PC-9 (cell line): ENCODE measurements around the gene PKD2. TPM values are rescaled to one million over a fixed set of nuclear protein-coding genes. Genes with fewer than 3 reads are reported as not detected.
"Not testable (repeated sequence)": the region's sequence is repeated elsewhere in the genome, so short reads cannot be mapped to it uniquely, and the experiment has no call there.

Source experiments
- BruUV-seq: library from RNA; stranded (reverse); fragments of 400-500 nt; replicated peaks from 2 replicates; lab custom pipeline; 2021; lab: Mats Ljungman, UMichigan
- CTCF ChIA-PET: fragments of 300-600 bp; sonication (Branson Sonifier 250); formaldehyde crosslinking; loops from one replicate; lab custom pipeline; 2022; ENCODE audit warnings: antibody characterized with exemption; lab: Charles Lee
- POLR2A ChIA-PET: fragments of 300-600 bp; sonication (Branson Sonifier 250); formaldehyde crosslinking; loops from one replicate; lab custom pipeline; 2022; ENCODE audit warnings: antibody characterized with exemption; ENCODE audit not compliant: unreplicated experiment; lab: Charles Lee
- DNase-seq, 2 experiments: peaks; one replicate each; pipeline versions ENCODE4 v3.0.0 to v3.0.0-alpha.2; 2015 to 2022; ENCODE audit warnings: mixed read lengths in 1 of 2
- H2AFZ ChIP-seq: fragments of 200-600 bp; sonication (generic); 2 replicates; pipeline ENCODE4 v1.8.1; 2017; ENCODE audit warnings: antibody characterized with exemption
- H3F3A ChIP-seq: fragments of 200-600 bp; sonication (generic); 2 replicates; pipeline ENCODE4 v1.8.1; 2017; ENCODE audit warnings: antibody characterized with exemption, mild to moderate bottlenecking, low read depth; ENCODE audit not compliant: insufficient read depth
- H3K27ac ChIP-seq: fragments of 200-600 bp; sonication (generic); 2 replicates; pipeline ENCODE4 v1.6.1; 2016; ENCODE audit warnings: mixed run types
- H3K27me3 ChIP-seq: fragments of 200-600 bp; sonication (generic); 2 replicates; pipeline ENCODE4 v1.6.1; 2016; ENCODE audit warnings: low read depth, mixed run types; ENCODE audit not compliant: insufficient read depth
- H3K36me3 ChIP-seq: fragments of 200-600 bp; sonication (generic); 2 replicates; pipeline ENCODE4 v1.6.1; 2016; ENCODE audit warnings: low read depth, mixed run types
- H3K4me1 ChIP-seq: fragments of 200-600 bp; sonication (generic); replicated peaks from 2 replicates; pipeline ENCODE4 v1.6.1; 2016; ENCODE audit warnings: mixed run types; ENCODE audit not compliant: insufficient read depth
- H3K4me2 ChIP-seq: fragments of 200-600 bp; sonication (generic); 2 replicates; pipeline ENCODE4 v1.6.1; 2017; ENCODE audit warnings: mixed run types
- H3K4me3 ChIP-seq: fragments of 200-600 bp; sonication (generic); 2 replicates; pipeline ENCODE4 v1.6.1; 2016; ENCODE audit warnings: mixed run types
- H3K79me2 ChIP-seq: fragments of 200-600 bp; sonication (generic); 2 replicates; pipeline ENCODE4 v1.6.1; 2017; ENCODE audit warnings: low read depth, mixed run types
- H3K9me2 ChIP-seq: fragments of 200-600 bp; sonication (generic); 2 replicates; pipeline ENCODE4 v1.8.1; 2017; ENCODE audit warnings: mild to moderate bottlenecking; ENCODE audit not compliant: insufficient read depth
- H3K9me3 ChIP-seq: fragments of 200-600 bp; sonication (generic); 2 replicates; pipeline ENCODE4 v1.8.1; 2016; ENCODE audit warnings: low read depth; ENCODE audit not compliant: insufficient read depth
- H4K20me1 ChIP-seq: fragments of 200-600 bp; sonication (generic); 2 replicates; pipeline ENCODE4 v1.8.1; 2017; ENCODE audit not compliant: insufficient read depth
- CTCF ChIP-seq: fragments of 200-600 bp; sonication (generic); conservative IDR thresholded peaks from 2 replicates; pipeline ENCODE4 v1.6.1; 2017; ENCODE audit warnings: mixed run types, antibody characterized with exemption, mild to moderate bottlenecking, moderate library complexity
- EZH2 ChIP-seq: fragments of 200-600 bp; sonication (generic); IDR thresholded peaks from 2 replicates; pipeline ENCODE4 v1.8.0; 2017; ENCODE audit warnings: antibody characterized with exemption, low read depth
- intact Hi-C: fragments of 100-400 bp; cut with micrococcal nuclease; formaldehyde crosslinking; loops from one replicate; pipeline ENCODE4 v1.10.0; 2022; ENCODE audit not compliant: unreplicated experiment
- total RNA-seq: library from RNA; stranded (reverse); gene quantifications from 2 replicates; pipeline ENCODE4 v1.2.3, GENCODE V29; 2021

The PKD2 gene
- total RNA-seq, 1 experiment from 2014 or later, result 10.2 TPM

- TF ChIP-seq EZH2, result no peak
- no peak for TF ChIP-seq CTCF
- H3K36me3 ChIP-seq, result no peaks in the 10 kb centered on the region
- POLR2A ChIA-PET, result interaction anchor here (0.7 kb wide), 1 partner anchor 720 kb away, joined by 7 read pairs; no protein-coding TSS in a partner anchor
- intact Hi-C loops, result loop anchor here (5.0 kb wide), 1 partner anchor 50 kb away; the partner anchor contains the start of gene ABCG2
- no peaks in the 10 kb centered on the region for H4K20me1 ChIP-seq
- no peaks in the 10 kb centered on the region for H3K9me3 ChIP-seq
- H3F3A ChIP-seq, result no peaks in the 10 kb centered on the region; the same call in 1 of the 2 replicates
- CTCF ChIA-PET, result interaction anchor here (0.5 kb wide), 1 partner anchor 40 kb away, joined by 4 read pairs; no protein-coding TSS in a partner anchor
- DNase-seq, result peak; percentile 32 to 51
- H3K9me2 ChIP-seq, result no peaks in the 10 kb centered on the region
- no peaks in the 10 kb centered on the region for H3K79me2 ChIP-seq
- H3K27me3 ChIP-seq, result no peaks in the 10 kb centered on the region
- no peak overlapping the region for H3K4me3 ChIP-seq
- H3K27ac ChIP-seq, result peak overlapping the region; percentile 58
- BruUV-seq, result no TSS peak
- H3K4me2 ChIP-seq, result peak overlapping the region; percentile 36
- no peak overlapping the region for H2AFZ ChIP-seq
- H3K4me1 ChIP-seq, result peaks cover 25% of the 10 kb centered on the region
Measured at GRCh38 chr4:88107406-88108107, 100.1 kb downstream of the PKD2 start.

- H3K4me3 ChIP-seq, POLR2A ChIA-PET, H3K9me3 ChIP-seq, H3F3A ChIP-seq, H4K20me1 ChIP-seq, BruUV-seq, H3K36me3 ChIP-seq, H3K27me3 ChIP-seq, CTCF ChIA-PET, DNase-seq, H2AFZ ChIP-seq, H3K79me2 ChIP-seq, H3K9me2 ChIP-seq: not testable (repeated sequence)
- intact Hi-C loops, result loop anchor here (5.0 kb wide), 1 partner anchor 49 kb away; the partner anchor contains the start of gene ABCG2
- peaks cover 25% of the 10 kb centered on the region for H3K4me1 ChIP-seq
- peak overlapping the region; percentile 58 for H3K27ac ChIP-seq
- H3K4me2 ChIP-seq, result 0 out of 2 replicates have a peak overlapping the region, but pooled peaks have one; percentile 36
Measured at GRCh38 chr4:88108108-88108465, 100.7 kb downstream of the PKD2 start.

GRCh38 chr4:88108747-88109122 is 101.3 kb downstream of the PKD2 start:
- Histone ChIP-seq H3K27ac (no peak overlapping the region), H2AFZ (no peak overlapping the region), H3F3A (no peaks in the 10 kb centered on the region; the same call in 1 of the 2 replicates), H3K27me3 (no peaks in the 10 kb centered on the region), H3K9me2 (no peaks in the 10 kb centered on the region), H3K9me3 (no peaks in the 10 kb centered on the region), H3K4me2 (no peak overlapping the region), H3K79me2 (no peaks in the 10 kb centered on the region), H3K36me3 (no peaks in the 10 kb centered on the region), H4K20me1 (no peaks in the 10 kb centered on the region), H3K4me1 (peaks cover 25% of the 10 kb centered on the region), H3K4me3 (no peak overlapping the region)
- TF ChIP-seq CTCF, result no peak
- TF ChIP-seq EZH2, result no peak
- ChIA-PET POLR2A (no interaction called here), CTCF (no interaction called here)
- no TSS peak for BruUV-seq
- no peak for DNase-seq
- intact Hi-C loops, result loop anchor here (5.0 kb wide), 1 partner anchor 49 kb away; the partner anchor contains the start of gene ABCG2
